MCF 10A (cell line): ENCODE measurements around the gene CCDC92B. TPM values are rescaled to one million over a fixed set of nuclear protein-coding genes. Genes with fewer than 3 reads are reported as not detected.
A peak's percentile ranks its signal among the peaks of the same experiment; 100 is the strongest.

Experiments used
- BruUV-seq: library from RNA; stranded (reverse); fragments of 400-500 nt; replicated peaks from 2 replicates; lab custom pipeline; 2021; lab: Mats Ljungman, UMichigan
- CTCF ChIA-PET: fragments of 300-600 bp; sonication (Branson Sonifier 250); formaldehyde crosslinking; extraction: SDS; loops from one replicate; lab custom pipeline; 2021; ENCODE audit warnings: antibody characterized with exemption, inconsistent platforms; lab: Yijun Ruan, JAX
- POLR2A ChIA-PET: fragments of 300-600, 350-650 bp; sonication (Branson Sonifier 250); formaldehyde crosslinking; extraction: SDS; loops from one replicate; lab custom pipeline; 2020; ENCODE audit warnings: antibody characterized with exemption, inconsistent platforms; lab: Yijun Ruan, JAX
- DNase-seq: peaks from one replicate; pipeline ENCODE4 v3.0.0-alpha.2; 2018; ENCODE audit not compliant: unreplicated experiment
- H3K27ac Mint-ChIP-seq: one replicate; pipeline ENCODE4 v1.8.0; 2022; ENCODE audit warnings: mild to moderate bottlenecking, low read depth, mixed read lengths; ENCODE audit not compliant: unreplicated experiment
- H3K27me3 Mint-ChIP-seq: one replicate; pipeline ENCODE4 v1.8.0; 2022; ENCODE audit warnings: mixed read lengths; ENCODE audit not compliant: insufficient read depth, unreplicated experiment
- H3K36me3 Mint-ChIP-seq: one replicate; pipeline ENCODE4 v1.8.0; 2022; ENCODE audit warnings: mild to moderate bottlenecking, moderate library complexity, mixed read lengths; ENCODE audit not compliant: insufficient read depth, unreplicated experiment
- H3K4me1 Mint-ChIP-seq: one replicate; pipeline ENCODE4 v1.8.0; 2022; ENCODE audit warnings: mixed read lengths; ENCODE audit not compliant: insufficient read depth, unreplicated experiment
- H3K4me3 Mint-ChIP-seq: one replicate; pipeline ENCODE4 v1.8.0; 2022; ENCODE audit warnings: mild to moderate bottlenecking, moderate library complexity, mixed read lengths; ENCODE audit not compliant: unreplicated experiment
- H3K9me3 Mint-ChIP-seq: one replicate; pipeline ENCODE4 v1.8.0; 2022; ENCODE audit warnings: mixed read lengths; ENCODE audit not compliant: unreplicated experiment
- intact Hi-C: fragments of 100-400 bp; cut with micrococcal nuclease; formaldehyde crosslinking; loops from 2 replicates; pipeline ENCODE4 v1.14.1; 2022
- total RNA-seq: library from RNA; stranded (reverse); gene quantifications from 2 replicates; pipeline ENCODE4 v1.2.3, GENCODE V29; 2022
- TF ChIP-seq, protein P1 (sequence below): fragments of 200-600 bp; IDR thresholded peaks from one replicate; pipeline ENCODE4 v1.8.0; 2022; ENCODE audit warnings: antibody characterized with exemption, mild to moderate bottlenecking; ENCODE audit not compliant: unreplicated experiment

The CCDC92B gene
- total RNA-seq, 1 experiment from 2014 or later, result not detected

DNA sequence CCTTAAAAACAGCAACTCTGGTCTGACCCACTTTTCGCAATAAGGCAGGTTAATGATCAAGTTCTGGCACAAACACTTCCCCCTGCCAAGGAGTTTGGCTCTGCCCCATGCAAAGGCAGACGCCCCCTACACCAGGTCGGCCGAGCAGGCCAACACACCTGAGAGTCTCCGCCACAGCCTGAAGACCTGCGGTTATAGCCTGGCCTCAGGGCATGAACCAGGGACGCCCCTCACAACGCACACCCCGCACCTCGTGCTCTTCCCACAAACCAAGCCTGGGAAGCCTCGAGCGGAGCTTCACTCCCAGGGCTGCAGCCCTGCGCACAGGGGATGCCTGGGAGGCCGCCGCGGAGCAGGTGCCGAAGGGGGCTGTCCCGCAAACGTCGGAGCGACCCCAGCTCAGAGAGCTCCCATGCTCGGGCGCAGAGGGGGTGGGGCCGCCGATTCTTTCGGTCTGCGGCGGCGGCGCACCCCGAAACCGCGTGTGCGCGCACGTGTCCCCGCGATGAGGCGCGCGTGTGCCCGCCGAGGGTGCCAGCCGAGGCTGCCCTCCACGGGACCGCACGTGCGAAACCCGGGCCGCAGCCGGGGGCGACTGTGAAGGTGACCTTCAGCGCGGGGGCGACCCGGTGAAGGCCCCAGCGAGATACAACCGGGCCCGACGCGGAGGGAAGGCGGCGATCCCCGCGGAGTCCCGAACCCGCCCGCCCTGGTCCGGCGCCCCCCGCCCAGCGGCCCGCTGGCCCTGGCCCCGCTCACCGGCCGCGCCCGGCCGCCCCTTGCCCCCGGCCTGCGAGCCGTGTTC lies 38.4 kb downstream of the CCDC92B start:
- intact Hi-C loops, result no loop called here
- Mint-ChIP-seq H3K4me1 (peaks cover 29% of the 10 kb centered on the region), H3K36me3 (peaks cover 15% of the 10 kb centered on the region), H3K4me3 (peak overlapping the region; percentile 92), H3K9me3 (no peaks in the 10 kb centered on the region), H3K27me3 (no peaks in the 10 kb centered on the region), H3K27ac (peak overlapping the region; percentile 94)
- BruUV-seq, result no TSS peak
- ChIA-PET POLR2A (interaction anchor here (0.6 to 2.5 kb wide), 19 partner anchors 11 to 718 kb away, joined by 3 to 15 read pairs (median 4); partner anchors contain the start of genes METTL16, MNT and PAFAH1B1), CTCF (interaction anchor here (0.6 to 0.7 kb wide), 4 partner anchors 62 to 984 kb away, joined by 3 to 5 read pairs (median 4); no protein-coding TSS in a partner anchor)
- TF ChIP-seq, protein P1, sequence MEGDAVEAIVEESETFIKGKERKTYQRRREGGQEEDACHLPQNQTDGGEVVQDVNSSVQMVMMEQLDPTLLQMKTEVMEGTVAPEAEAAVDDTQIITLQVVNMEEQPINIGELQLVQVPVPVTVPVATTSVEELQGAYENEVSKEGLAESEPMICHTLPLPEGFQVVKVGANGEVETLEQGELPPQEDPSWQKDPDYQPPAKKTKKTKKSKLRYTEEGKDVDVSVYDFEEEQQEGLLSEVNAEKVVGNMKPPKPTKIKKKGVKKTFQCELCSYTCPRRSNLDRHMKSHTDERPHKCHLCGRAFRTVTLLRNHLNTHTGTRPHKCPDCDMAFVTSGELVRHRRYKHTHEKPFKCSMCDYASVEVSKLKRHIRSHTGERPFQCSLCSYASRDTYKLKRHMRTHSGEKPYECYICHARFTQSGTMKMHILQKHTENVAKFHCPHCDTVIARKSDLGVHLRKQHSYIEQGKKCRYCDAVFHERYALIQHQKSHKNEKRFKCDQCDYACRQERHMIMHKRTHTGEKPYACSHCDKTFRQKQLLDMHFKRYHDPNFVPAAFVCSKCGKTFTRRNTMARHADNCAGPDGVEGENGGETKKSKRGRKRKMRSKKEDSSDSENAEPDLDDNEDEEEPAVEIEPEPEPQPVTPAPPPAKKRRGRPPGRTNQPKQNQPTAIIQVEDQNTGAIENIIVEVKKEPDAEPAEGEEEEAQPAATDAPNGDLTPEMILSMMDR, result no peak
- peak; percentile 31 for DNase-seq

DNA sequence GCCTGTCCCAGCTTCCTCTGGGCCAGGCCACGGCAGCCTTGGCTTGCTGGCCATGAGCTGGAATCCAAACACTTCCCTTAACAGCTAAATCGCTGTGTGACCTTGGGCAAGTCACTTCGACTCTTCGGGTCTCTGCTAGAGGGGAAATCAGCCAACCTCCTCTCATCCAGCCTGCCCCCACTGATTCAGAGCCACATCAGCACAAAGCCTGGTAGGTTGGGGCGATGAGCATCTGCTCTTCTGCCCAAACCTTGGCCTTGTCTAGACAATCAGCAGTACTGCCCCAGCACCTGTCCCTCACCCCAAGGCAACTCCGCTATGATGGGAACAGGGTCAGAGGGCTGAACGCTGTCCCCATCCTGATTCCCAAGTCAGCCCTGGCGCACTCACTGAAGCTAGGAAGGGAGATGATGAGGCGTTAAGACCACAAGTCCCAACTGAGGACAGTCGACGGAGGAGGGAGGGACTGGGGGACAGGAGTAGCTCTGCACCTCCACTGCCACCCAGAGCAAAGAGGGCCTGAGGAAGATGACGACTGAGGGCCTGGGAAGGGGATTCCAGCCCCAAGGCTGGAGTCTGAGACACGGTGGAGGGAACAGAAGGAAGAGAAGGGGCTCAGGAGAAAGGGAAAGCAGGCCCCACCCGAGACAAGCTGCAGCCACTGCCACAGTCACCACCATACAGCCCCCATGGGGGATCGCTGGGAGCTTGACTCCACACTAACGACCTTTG lies 39.2 kb downstream of the CCDC92B start:
- Mint-ChIP-seq H3K4me1 (peaks cover 34% of the 10 kb centered on the region), H3K27ac (peak overlapping the region; percentile 94), H3K4me3 (peak overlapping the region; percentile 92), H3K27me3 (no peaks in the 10 kb centered on the region), H3K9me3 (no peaks in the 10 kb centered on the region), H3K36me3 (peaks cover 15% of the 10 kb centered on the region)
- ChIA-PET POLR2A (interaction anchor here (0.6 to 2.5 kb wide), 20 partner anchors 10 to 717 kb away, joined by 3 to 15 read pairs (median 4); partner anchors contain the start of genes METTL16, MNT and PAFAH1B1), CTCF (interaction anchor here (0.6 to 0.7 kb wide), 4 partner anchors 63 to 378 kb away, joined by 4 to 5 read pairs (median 4); no protein-coding TSS in a partner anchor)
- peak; percentile 21 for DNase-seq
- BruUV-seq, result TSS peak; percentile 60
- intact Hi-C loops, result no loop called here
- TF ChIP-seq, protein P1, result no peak

- DNase-seq, result peak; percentile 73
- peak overlapping the region; percentile 94 for H3K27ac Mint-ChIP-seq
- POLR2A ChIA-PET, result interaction anchor here (0.6 to 2.5 kb wide), 7 partner anchors 23 to 1129 kb away, joined by 3 to 15 read pairs (median 4); partner anchors contain the start of genes METTL16 and MNT
- peaks cover 15% of the 10 kb centered on the region for H3K36me3 Mint-ChIP-seq
- peaks cover 38% of the 10 kb centered on the region for H3K4me1 Mint-ChIP-seq
- peak overlapping the region; percentile 92 for H3K4me3 Mint-ChIP-seq
- BruUV-seq, result no TSS peak
- CTCF ChIA-PET, result interaction anchor here (0.5 to 0.7 kb wide), 3 partner anchors 327 to 924 kb away, joined by 3 to 5 read pairs (median 3); no protein-coding TSS in a partner anchor
- H3K27me3 Mint-ChIP-seq, result no peaks in the 10 kb centered on the region
- TF ChIP-seq, protein P1, result no peak
- intact Hi-C loops, result no loop called here
- no peaks in the 10 kb centered on the region for H3K9me3 Mint-ChIP-seq
Measured at GRCh38 chr17:2709183-2709661, 40.2 kb downstream of the CCDC92B start.
